NB4 (cell line): ENCODE results near the gene CHD6.

ENCODE experiments used
- DNase-seq: peaks from one replicate; pipeline ENCODE4 v3.0.0; 2010; ENCODE audit warnings: low read depth
- H3K4me3 ChIP-seq: one replicate; pipeline ENCODE4 v1.5.1; 2011; ENCODE audit warnings: mild to moderate bottlenecking, low read depth, low read length, moderate library complexity
- MYC ChIP-seq: IDR thresholded peaks from 2 replicates; pipeline ENCODE4 v1.6.1; 2011; ENCODE audit warnings: low read depth, low read length
- POLR2A ChIP-seq: IDR thresholded peaks from 2 replicates; pipeline ENCODE4 v1.6.1; 2011; ENCODE audit warnings: mild to moderate bottlenecking; ENCODE audit not compliant: insufficient read length; ENCODE audit errors: extremely low read depth
- TF ChIP-seq, protein P1 (sequence below): IDR thresholded peaks from 2 replicates; pipeline ENCODE4 v1.6.1; 2011; ENCODE audit warnings: low read depth, low read length
- TF ChIP-seq, protein P2 (sequence below): IDR thresholded peaks from one replicate; pipeline ENCODE4 v1.5.1; 2012; ENCODE audit warnings: low read depth, low read length

CHD6 gene

DNA sequence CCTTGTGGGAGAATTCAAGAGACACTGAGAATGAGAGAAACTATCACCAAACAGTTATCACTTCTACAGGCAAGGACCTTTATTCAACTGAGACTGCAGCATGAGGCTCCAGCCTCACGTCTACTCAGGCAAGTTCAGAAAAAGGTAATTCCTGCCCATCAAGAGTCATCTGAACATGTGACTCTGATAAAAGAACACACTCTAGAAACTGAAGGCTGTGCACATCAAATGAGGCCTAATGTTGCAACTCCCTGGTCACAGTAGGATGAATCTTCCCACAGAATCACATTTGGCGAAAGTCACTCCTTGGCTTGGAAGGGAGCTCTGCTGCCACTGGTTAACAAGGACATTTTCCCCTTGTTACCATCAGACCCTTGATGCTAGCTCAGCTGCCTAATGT lies 180.3 kb downstream of the CHD6 start:
- H3K4me3 ChIP-seq = no peak overlapping the region
- peak; percentile 7 for DNase-seq
- TF ChIP-seq MYC (no peak), POLR2A (no peak)
- TF ChIP-seq, protein P1, sequence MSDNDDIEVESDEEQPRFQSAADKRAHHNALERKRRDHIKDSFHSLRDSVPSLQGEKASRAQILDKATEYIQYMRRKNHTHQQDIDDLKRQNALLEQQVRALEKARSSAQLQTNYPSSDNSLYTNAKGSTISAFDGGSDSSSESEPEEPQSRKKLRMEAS = no peak
- TF ChIP-seq, protein P2, sequence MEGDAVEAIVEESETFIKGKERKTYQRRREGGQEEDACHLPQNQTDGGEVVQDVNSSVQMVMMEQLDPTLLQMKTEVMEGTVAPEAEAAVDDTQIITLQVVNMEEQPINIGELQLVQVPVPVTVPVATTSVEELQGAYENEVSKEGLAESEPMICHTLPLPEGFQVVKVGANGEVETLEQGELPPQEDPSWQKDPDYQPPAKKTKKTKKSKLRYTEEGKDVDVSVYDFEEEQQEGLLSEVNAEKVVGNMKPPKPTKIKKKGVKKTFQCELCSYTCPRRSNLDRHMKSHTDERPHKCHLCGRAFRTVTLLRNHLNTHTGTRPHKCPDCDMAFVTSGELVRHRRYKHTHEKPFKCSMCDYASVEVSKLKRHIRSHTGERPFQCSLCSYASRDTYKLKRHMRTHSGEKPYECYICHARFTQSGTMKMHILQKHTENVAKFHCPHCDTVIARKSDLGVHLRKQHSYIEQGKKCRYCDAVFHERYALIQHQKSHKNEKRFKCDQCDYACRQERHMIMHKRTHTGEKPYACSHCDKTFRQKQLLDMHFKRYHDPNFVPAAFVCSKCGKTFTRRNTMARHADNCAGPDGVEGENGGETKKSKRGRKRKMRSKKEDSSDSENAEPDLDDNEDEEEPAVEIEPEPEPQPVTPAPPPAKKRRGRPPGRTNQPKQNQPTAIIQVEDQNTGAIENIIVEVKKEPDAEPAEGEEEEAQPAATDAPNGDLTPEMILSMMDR = no peak

DNA sequence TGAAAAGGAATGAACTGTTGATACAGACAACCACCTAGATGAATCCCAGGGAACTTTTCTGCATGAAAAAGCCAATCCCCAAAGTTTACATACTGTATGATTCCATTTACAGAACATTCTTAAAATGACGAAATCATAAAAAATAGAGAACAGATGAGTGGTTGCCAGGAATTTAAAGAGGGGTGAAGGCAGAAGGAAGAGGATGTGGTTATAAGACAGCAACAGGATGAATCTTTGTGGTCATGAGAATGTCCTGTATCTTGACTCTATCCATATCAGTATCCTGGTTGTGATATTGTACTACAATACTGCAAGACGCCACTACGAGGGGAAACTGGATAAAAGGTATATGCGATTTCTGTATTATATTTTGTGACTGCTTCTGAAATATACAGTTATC lies 181.5 kb downstream of the CHD6 start:
- TF ChIP-seq POLR2A (no peak), MYC (no peak)
- TF ChIP-seq, protein P2 = no peak
- TF ChIP-seq, protein P1 = no peak
- DNase-seq = peak; percentile 79
- H3K4me3 ChIP-seq = no peak overlapping the region

DNA sequence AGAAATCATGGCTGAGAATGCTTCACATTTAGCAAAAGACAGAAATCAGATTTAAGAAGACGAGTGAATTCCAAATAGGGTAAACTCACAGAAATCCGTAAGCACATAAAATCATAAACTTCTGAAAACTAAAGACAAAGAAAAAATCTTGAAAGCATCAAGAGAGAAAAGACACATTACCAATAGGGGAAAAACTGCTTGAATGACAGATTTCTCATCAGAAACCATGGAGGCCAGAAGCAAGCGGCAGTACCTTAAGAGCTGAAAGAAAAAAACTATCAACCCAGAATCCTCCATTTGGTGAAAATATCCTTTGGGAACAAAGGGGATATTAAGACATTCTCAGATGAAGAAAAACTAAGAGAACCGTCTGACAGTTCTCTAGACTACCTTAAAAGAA lies 185.0 kb downstream of the CHD6 start:
- DNase-seq = no peak
- TF ChIP-seq, protein P1 = no peak
- no peak for TF ChIP-seq POLR2A
- TF ChIP-seq, protein P2 = no peak
- H3K4me3 ChIP-seq = no peak overlapping the region

DNA sequence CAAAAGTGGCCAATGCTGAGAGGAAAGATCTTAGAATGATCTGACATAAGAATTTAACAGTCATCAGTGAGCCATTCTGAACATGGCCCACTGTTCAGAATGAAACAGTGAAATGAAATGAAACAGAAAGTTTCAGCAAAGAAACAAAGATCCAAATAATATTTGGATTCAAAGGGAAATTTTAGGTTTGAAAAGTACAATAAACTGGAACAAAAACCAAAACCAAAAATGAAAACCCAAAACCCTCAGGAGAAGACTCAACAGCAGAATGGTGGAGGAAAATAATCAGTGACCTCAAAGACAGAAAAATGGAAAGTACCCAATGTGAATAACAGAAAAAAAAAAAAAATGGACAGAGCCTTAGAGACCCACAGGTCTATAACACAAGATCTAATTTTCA lies 185.4 kb downstream of the CHD6 start:
- DNase-seq = no peak
- TF ChIP-seq, protein P2 = no peak
- TF ChIP-seq POLR2A = no peak
- no peak for TF ChIP-seq MYC
- TF ChIP-seq, protein P1 = no peak
- H3K4me3 ChIP-seq = no peak overlapping the region

DNA sequence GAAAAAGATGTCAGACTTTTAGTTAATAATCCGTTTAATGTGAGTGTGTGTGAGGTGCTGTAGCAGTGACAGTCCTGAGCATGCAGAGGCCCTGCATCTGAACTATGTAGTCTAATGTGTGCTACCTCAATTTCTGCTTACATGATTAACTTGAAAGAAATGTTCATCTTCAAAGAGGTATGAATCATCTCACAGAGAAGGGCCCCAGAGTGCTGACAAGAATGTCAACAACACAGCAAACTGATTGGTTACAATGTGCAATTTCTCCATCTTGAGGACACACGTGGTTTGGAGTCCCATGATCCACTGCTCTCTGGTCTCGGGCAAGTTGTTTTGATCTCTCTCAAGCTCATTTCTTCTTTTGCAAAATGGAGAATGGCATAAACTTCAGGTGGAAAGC lies 189.9 kb downstream of the CHD6 start:
- TF ChIP-seq, protein P2 = no peak
- TF ChIP-seq POLR2A (no peak), MYC (no peak)
- TF ChIP-seq, protein P1 = no peak
- peak; percentile 25 for DNase-seq
- no peak overlapping the region for H3K4me3 ChIP-seq

DNA sequence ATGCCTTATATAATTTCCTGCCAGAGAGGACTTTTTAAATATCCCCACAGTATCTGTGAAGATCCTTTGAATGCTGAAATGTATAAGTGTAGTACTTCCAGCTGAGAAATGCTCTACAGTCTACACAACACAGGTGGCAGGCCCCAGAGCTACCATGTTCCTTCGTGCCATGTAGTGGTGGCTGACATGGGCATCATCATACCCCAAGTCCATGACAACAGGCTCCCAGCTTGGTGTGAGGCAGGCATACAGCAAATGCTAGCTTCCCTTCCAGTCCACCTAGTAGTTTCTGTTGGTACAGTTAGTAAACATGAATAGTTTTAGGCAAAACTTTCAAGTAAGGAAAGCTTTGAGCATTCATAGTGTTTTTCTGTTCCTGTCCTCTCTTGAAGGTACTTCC lies 190.3 kb downstream of the CHD6 start:
- no peak overlapping the region for H3K4me3 ChIP-seq
- DNase-seq = no peak
- TF ChIP-seq POLR2A = no peak
- TF ChIP-seq, protein P1 = no peak
